GM12878 (cell line): ENCODE measurements around the gene BLNK. TPM values are rescaled to one million over a fixed set of nuclear protein-coding genes. Genes with fewer than 3 reads are reported as not detected.

Experiments used
- ATAC-seq: fragments of 200-7000 bp; cut with Tn5 transposase; 3 replicates; pipeline ENCODE4 v1.9.1; 2020; ENCODE audit warnings: mild to moderate bottlenecking, moderate library complexity
- BruUV-seq: library from RNA; stranded (reverse); fragments of 400-500 nt; replicated peaks from 2 replicates; lab custom pipeline; 2021; lab: Mats Ljungman, UMichigan
- CTCF ChIA-PET: fragments of 300-600 bp; sonication (Branson Sonifier 250); formaldehyde crosslinking; extraction: SDS; loops from one replicate; lab custom pipeline; 2021; ENCODE audit warnings: inconsistent platforms; lab: Yijun Ruan, JAX
- POLR2A ChIA-PET: fragments of 350-600 bp; formaldehyde crosslinking; extraction: SDS; loops from one replicate; lab custom pipeline; 2021; ENCODE audit warnings: inconsistent platforms; lab: Charles Lee
- RAD21 ChIA-PET: fragments of 300-600 bp; sonication (Branson Sonifier 250); formaldehyde crosslinking; loops from one replicate; lab custom pipeline; 2023; ENCODE audit warnings: antibody characterized with exemption; ENCODE audit not compliant: unreplicated experiment; lab: Charles Lee
- SMC1A ChIA-PET: fragments of 300-600 bp; sonication (Branson Sonifier 250); formaldehyde crosslinking; loops from one replicate; lab custom pipeline; 2023; ENCODE audit not compliant: unreplicated experiment, uncharacterized antibody; lab: Charles Lee
- DNase-seq: peaks from one replicate; pipeline ENCODE4 v3.0.0-alpha.2; 2011; ENCODE audit warnings: low read depth, low spot score
- FAIRE-seq: peaks from 3 replicates; lab custom pipeline; 2011; peaks lifted over from hg19 to GRCh38; lab: Jason Lieb, UNC
- H2AFZ ChIP-seq: 2 replicates; pipeline ENCODE4 v1.6.0; 2011; ENCODE audit warnings: low read depth, low read length, control low read depth; ENCODE audit not compliant: control insufficient read depth
- H3K27ac ChIP-seq: 2 replicates; pipeline ENCODE4 v1.5.1; 2011; ENCODE audit warnings: control low read depth; ENCODE audit not compliant: control insufficient read depth, insufficient read depth
- H3K27me3 ChIP-seq, 2 experiments: replicated peaks in 1 of 2; 2 replicates each; pipeline versions ENCODE4 v1.6.0 to v1.6.1; 2011; ENCODE audit warnings: low read length in 1 of 2; ENCODE audit not compliant: control insufficient read depth in 2 of 2, insufficient read depth in 2 of 2
- H3K36me3 ChIP-seq, 2 experiments: 2 replicates each; pipeline ENCODE4 v1.5.1; 2011; ENCODE audit warnings: low read length in 1 of 2; ENCODE audit not compliant: control insufficient read depth in 2 of 2, insufficient read depth in 2 of 2
- H3K4me1 ChIP-seq: 2 replicates; pipeline ENCODE4 v1.6.1; 2011; ENCODE audit warnings: mild to moderate bottlenecking, low read length, moderate library complexity, mixed read lengths; ENCODE audit not compliant: control insufficient read depth, insufficient read depth
- H3K4me2 ChIP-seq: 2 replicates; pipeline ENCODE4 v1.6.0; 2011; ENCODE audit warnings: control low read depth; ENCODE audit not compliant: control insufficient read depth, insufficient read depth
- H3K4me3 ChIP-seq: fragments of 200-600 bp; sonication (generic); 2 replicates; pipeline ENCODE4 v1.5.1; 2016
- H3K79me2 ChIP-seq: 2 replicates; pipeline ENCODE4 v1.6.0; 2011; ENCODE audit warnings: low read length; ENCODE audit not compliant: control insufficient read depth, insufficient read depth
- H3K9ac ChIP-seq: 2 replicates; pipeline ENCODE4 v1.8.0; 2011; ENCODE audit warnings: low read length, control low read depth, mixed read lengths; ENCODE audit not compliant: control insufficient read depth, insufficient read depth
- H3K9me3 ChIP-seq: replicated peaks from 3 replicates; pipeline ENCODE4 v1.5.1; 2011; ENCODE audit warnings: mild to moderate bottlenecking, low read length; ENCODE audit not compliant: control insufficient read depth, insufficient read depth
- H4K20me1 ChIP-seq: 2 replicates; pipeline ENCODE4 v1.6.0; 2011; ENCODE audit not compliant: control insufficient read depth, insufficient read depth
- DPF2 ChIP-seq: fragments of 450-650 bp; IDR thresholded peaks from 2 replicates; pipeline ENCODE4 v1.6.1; 2017; ENCODE audit warnings: mild to moderate bottlenecking
- EGR1 ChIP-seq, 2 experiments: IDR thresholded peaks; 1 replicate in 1 of 2; 2 replicates in 1 of 2; pipeline ENCODE4 v1.6.1; 2011 to 2012; ENCODE audit warnings: low read depth in 2 of 2, low read length in 2 of 2, borderline replicate concordance in 1 of 2, mild to moderate bottlenecking in 1 of 2, moderate library complexity in 1 of 2
- IKZF1 ChIP-seq: fragments of 450-650 bp; conservative IDR thresholded peaks from 2 replicates; pipeline ENCODE4 v1.6.1; 2017; ENCODE audit warnings: antibody characterized with exemption, mild to moderate bottlenecking
- MTA2 ChIP-seq: fragments of 450-650 bp; IDR thresholded peaks from 2 replicates; pipeline ENCODE4 v1.6.1; 2016; ENCODE audit warnings: low read depth, mild to moderate bottlenecking, moderate library complexity
- NFXL1 ChIP-seq: fragments of 450-650 bp; IDR thresholded peaks from 2 replicates; pipeline ENCODE4 v1.6.1; 2017; ENCODE audit warnings: antibody characterized with exemption, mild to moderate bottlenecking, borderline replicate concordance
- NR2C1 ChIP-seq: fragments of 450-650 bp; IDR thresholded peaks from 2 replicates; pipeline ENCODE4 v1.6.1; 2017; ENCODE audit warnings: antibody characterized with exemption, mild to moderate bottlenecking, moderate library complexity
- PAX5 ChIP-seq: IDR thresholded peaks from 2 replicates; pipeline ENCODE4 v1.6.1; 2011; ENCODE audit warnings: low read depth, low read length, borderline replicate concordance
- POLR2AphosphoS2 ChIP-seq: IDR thresholded peaks from 2 replicates; pipeline ENCODE4 v1.6.1; 2011; ENCODE audit warnings: low read depth, mild to moderate bottlenecking, low read length, improper control_type of control experiment, moderate library complexity
- RFX5 ChIP-seq: IDR thresholded peaks from 2 replicates; pipeline ENCODE4 v1.6.1; 2011; ENCODE audit warnings: low read depth, low read length, improper control_type of control experiment
- WGBS: methylation state at CpG from one replicate; pipeline ENCODE4 v1.1.6; 2016; ENCODE audit warnings: low lambda C conversion rate; ENCODE audit not compliant: insufficient replicate concordance, insufficient coverage; ENCODE audit errors: missing lambda C conversion rate; 5-methylcytosine and 5-hydroxymethylcytosine counted together
- in situ Hi-C: fragments of 300-500 bp; cut with MboI; formaldehyde crosslinking; loops from 9 replicates; pipeline ENCODE4 v1.14.3; 2018; ENCODE audit warnings: mixed read lengths
- intact Hi-C: fragments of 100-400 bp; cut with micrococcal nuclease; formaldehyde crosslinking; loops from one replicate; pipeline ENCODE4 v1.14.2; 2022; ENCODE audit not compliant: unreplicated experiment
- polyA plus RNA-seq, 11 experiments: library from polyadenylated mRNA; depleted of rRNA in 4 of 11; unstranded in 6 of 11; stranded (reverse) in 5 of 11; fragments of >200 nt; fragmentation: Nextera tagmentation in 4 of 11; fragmentation: Illumina TruSeq in 1 of 11; extraction: Ambion mirVana in 4 of 11; extraction: Trizol in 1 of 11; gene quantifications; 1 replicate in 1 of 11; 2 replicates in 10 of 11; pipeline versions ENCODE4 v1.2.1 to v1.2.3, GENCODE V29; 2011 to 2016; ENCODE audit warnings: inconsistent platforms in 2 of 11, missing spikeins in 2 of 11, low read depth in 1 of 11
- total RNA-seq, 4 experiments: library from RNA; depleted of rRNA in 3 of 4; stranded (reverse); fragments of >200 nt in 3 of 4; fragmentation: Illumina TruSeq in 1 of 4; extraction: Trizol in 1 of 4; gene quantifications; 2 replicates each; pipeline versions ENCODE4 v1.2.1 to v1.2.3, GENCODE V29; 2013 to 2021

Gene BLNK
- total and polyA plus RNA-seq, 10 of the 15 experiments (the other 5 are each of a cell fraction or from before 2014, with no cell fraction given): 79.5 to 201 (median 139) TPM

GRCh38 chr10:96263176-96263575 is 8.2 kb downstream of the BLNK start:
- TF ChIP-seq POLR2AphosphoS2 (0 out of 2 replicates have a peak, but pooled peaks have one; percentile 5), NR2C1 (no peak)
- Histone ChIP-seq H3K4me1 (peaks cover 40% of the 10 kb centered on the region), H3K79me2 (peaks cover 99% of the 10 kb centered on the region), H3K4me2 (peak overlapping the region; percentile 75), H3K9ac (no peak overlapping the region), H2AFZ (no peak overlapping the region), H4K20me1 (peaks cover 4% of the 10 kb centered on the region), H3K4me3 (peak overlapping the region; percentile 40; the same call in 1 of the 2 replicates), H3K27me3 (no peaks in the 10 kb centered on the region), H3K9me3 (no peaks in the 10 kb centered on the region), H3K36me3 (peaks cover 5 to 19% of the 10 kb centered on the region in 2 experiments), H3K27ac (peak overlapping the region; percentile 60)
- RAD21 ChIA-PET: interaction anchor here (1.0 to 19.3 kb wide), 6 partner anchors 7 to 33 kb away, joined by 4 to 362 read pairs (median 102); partner anchors contain the start of gene BLNK
- 95% methylated on average over 4 of the region's 4 CpGs for WGBS
- FAIRE-seq (no peak), ATAC-seq (peak; percentile 7), DNase-seq (no peak)
- POLR2A ChIA-PET: interaction anchor here (1.0 to 3.7 kb wide), 6 partner anchors 8 to 34 kb away, joined by 3 to 28 read pairs (median 4); partner anchors contain the start of gene BLNK
- CTCF ChIA-PET: interaction anchor here (0.9 to 15.0 kb wide), 12 partner anchors 8 to 31 kb away, joined by 3 to 219 read pairs (median 4); partner anchors contain the start of gene BLNK
- in situ Hi-C loops (no loop called here), intact Hi-C loops (no loop called here)
- no TSS peak for BruUV-seq
- SMC1A ChIA-PET: interaction anchor here (0.8 to 9.0 kb wide), 8 partner anchors 12 to 53 kb away, joined by 3 to 140 read pairs (median 11); no protein-coding TSS in a partner anchor

- BruUV-seq: no TSS peak
- in situ Hi-C loops: no loop called here
Observed at GRCh38 chr10:96261930-96262329, 9.4 kb downstream of the BLNK start.

More at GRCh38 chr10:96261930-96262329, 9.4 kb downstream of the BLNK start:
- Histone ChIP-seq H3K4me3 (no peak overlapping the region), H4K20me1 (peaks cover 10% of the 10 kb centered on the region), H3K4me1 (peaks cover 49% of the 10 kb centered on the region), H3K9ac (no peak overlapping the region), H3K4me2 (peak overlapping the region; percentile 75), H3K27me3 (no peaks in the 10 kb centered on the region), H3K9me3 (no peaks in the 10 kb centered on the region), H3K27ac (peak overlapping the region; percentile 45; the same call in 1 of the 2 replicates), H3K36me3 (peaks cover 11 to 31% of the 10 kb centered on the region in 2 experiments), H3K79me2 (peaks cover 98% of the 10 kb centered on the region), H2AFZ (no peak overlapping the region)
- CTCF ChIA-PET: interaction anchor here (0.7 to 15.0 kb wide), 9 partner anchors 8 to 420 kb away, joined by 3 to 219 read pairs (median 7); partner anchors contain the start of gene BLNK
- ATAC-seq: peak; percentile 38
- intact Hi-C loops: no loop called here
- DNase-seq: no peak
- POLR2A ChIA-PET: interaction anchor here (1.4 to 3.7 kb wide), 10 partner anchors 10 to 32 kb away, joined by 3 to 28 read pairs (median 10); partner anchors contain the start of gene BLNK
- RAD21 ChIA-PET: interaction anchor here (0.6 to 19.3 kb wide), 8 partner anchors 9 to 32 kb away, joined by 3 to 362 read pairs (median 34); partner anchors contain the start of gene BLNK
- peak in 1 of 2 experiments; percentile 25; a peak in 1 of 3 replicates for TF ChIP-seq EGR1 (IDR thresholded peaks at IDR 0.05; ENCODE audit: borderline replicate concordance in 1 of 2, low read depth in 2 of 2, low read length in 2 of 2)
- TF ChIP-seq IKZF1: 0 out of 2 replicates have a peak, but pooled peaks have one; percentile 19
- TF ChIP-seq DPF2: peak; percentile 19; the same call in 1 of the 2 replicates
- TF ChIP-seq NFXL1: no peak
- peak; percentile 73 for TF ChIP-seq RFX5
- peak; percentile 56 for TF ChIP-seq MTA2
- TF ChIP-seq PAX5: no peak
- FAIRE-seq: no peak
- WGBS: 76% methylated on average over 3 of the region's 3 CpGs
- SMC1A ChIA-PET: interaction anchor here (0.6 to 9.0 kb wide), 11 partner anchors 10 to 245 kb away, joined by 3 to 140 read pairs (median 17); partner anchors contain the start of gene BLNK
